CD4-positive, alpha-beta T cell treated with Interleukin-4 for 4 hours (primary cell): ENCODE data around the gene LACTB.
"Not testable (repeated sequence)": the region's sequence is repeated elsewhere in the genome, so short reads cannot be mapped to it uniquely, and the experiment has no call there.

Source experiments
- DNase-seq: peaks from one replicate; pipeline ENCODE4 v3.0.0-alpha.2; 2020

The LACTB gene

GRCh38 chr15:63090887-63091286, 30.8 kb upstream of the LACTB start:
- DNase-seq = no peak

GRCh38 chr15:63091679-63092446, 29.8 kb upstream of the LACTB start:
- no peak for DNase-seq

- peak; percentile 68 for DNase-seq
Observed at GRCh38 chr15:63093486-63094205, 28.0 kb upstream of the LACTB start.

- no peak for DNase-seq
Observed at GRCh38 chr15:63094495-63094931, 27.1 kb upstream of the LACTB start.

GRCh38 chr15:63096178-63096577, 25.5 kb upstream of the LACTB start:
- no peak for DNase-seq

- DNase-seq = not testable (repeated sequence)
Observed at GRCh38 chr15:63098901-63099300, 22.8 kb upstream of the LACTB start.

- not testable (repeated sequence) for DNase-seq
Observed at GRCh38 chr15:63099581-63099980, 22.1 kb upstream of the LACTB start.

GRCh38 chr15:63103416-63103815, 18.2 kb upstream of the LACTB start:
- no peak for DNase-seq

- no peak for DNase-seq
Observed at GRCh38 chr15:63104727-63105126, 16.9 kb upstream of the LACTB start.

- DNase-seq = not testable (repeated sequence)
Observed at GRCh38 chr15:63105354-63105753, 16.3 kb upstream of the LACTB start.

GRCh38 chr15:63107895-63108546, 13.6 kb upstream of the LACTB start:
- no peak for DNase-seq

- DNase-seq = no peak
Observed at GRCh38 chr15:63109498-63109897, 12.2 kb upstream of the LACTB start.

- DNase-seq = no peak
Observed at GRCh38 chr15:63109920-63110319, 11.7 kb upstream of the LACTB start.

GRCh38 chr15:63110428-63111026, 11.1 kb upstream of the LACTB start:
- DNase-seq = no peak

GRCh38 chr15:63111481-63111880, 10.2 kb upstream of the LACTB start:
- DNase-seq = no peak

- DNase-seq = no peak
Observed at GRCh38 chr15:63112871-63113270, 8.8 kb upstream of the LACTB start.

- DNase-seq = no peak
Observed at GRCh38 chr15:63114465-63114864, 7.2 kb upstream of the LACTB start.

- DNase-seq = no peak
Observed at GRCh38 chr15:63118854-63119253, 2.8 kb upstream of the LACTB start.

GRCh38 chr15:63122002-63122875, 578 bp downstream of the LACTB start:
- peak; percentile 79 for DNase-seq

GRCh38 chr15:63124506-63124905, 2.8 kb downstream of the LACTB start:
- DNase-seq = no peak

- no peak for DNase-seq
Observed at GRCh38 chr15:63126726-63127125, 5.1 kb downstream of the LACTB start.

- DNase-seq = no peak
Observed at GRCh38 chr15:63133786-63134185, 12.1 kb downstream of the LACTB start.
